GM19023 (cell line): ENCODE data around the gene ARHGAP6.

Experiments
- ATAC-seq: cut with Tn5 transposase; IDR thresholded peaks from one replicate; pipeline ENCODE4 v1.9.1; 2021; ENCODE audit warnings: mild to moderate bottlenecking, moderate library complexity; ENCODE audit not compliant: unreplicated experiment

ARHGAP6 gene

DNA sequence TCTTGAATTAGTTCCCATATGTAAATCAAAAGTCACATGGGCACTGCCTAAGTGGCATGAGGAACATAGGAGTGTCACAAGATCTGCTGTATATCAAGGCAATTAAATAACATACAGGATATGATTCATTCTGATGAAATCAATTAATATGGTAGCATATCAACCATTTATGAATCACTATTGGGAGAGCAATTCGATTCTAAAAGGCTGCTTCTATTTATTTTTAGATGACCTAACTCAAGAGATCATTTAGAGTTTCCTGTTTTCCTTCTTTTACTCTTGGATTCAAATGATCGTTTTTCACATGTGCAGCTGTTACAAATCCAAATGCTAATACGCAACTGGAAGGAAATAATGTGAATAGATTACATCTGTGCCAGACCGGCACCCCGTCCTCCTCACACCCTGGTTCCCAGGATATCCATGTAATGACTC lies 472.7 kb downstream of the ARHGAP6 start:
- no peak for ATAC-seq

DNA sequence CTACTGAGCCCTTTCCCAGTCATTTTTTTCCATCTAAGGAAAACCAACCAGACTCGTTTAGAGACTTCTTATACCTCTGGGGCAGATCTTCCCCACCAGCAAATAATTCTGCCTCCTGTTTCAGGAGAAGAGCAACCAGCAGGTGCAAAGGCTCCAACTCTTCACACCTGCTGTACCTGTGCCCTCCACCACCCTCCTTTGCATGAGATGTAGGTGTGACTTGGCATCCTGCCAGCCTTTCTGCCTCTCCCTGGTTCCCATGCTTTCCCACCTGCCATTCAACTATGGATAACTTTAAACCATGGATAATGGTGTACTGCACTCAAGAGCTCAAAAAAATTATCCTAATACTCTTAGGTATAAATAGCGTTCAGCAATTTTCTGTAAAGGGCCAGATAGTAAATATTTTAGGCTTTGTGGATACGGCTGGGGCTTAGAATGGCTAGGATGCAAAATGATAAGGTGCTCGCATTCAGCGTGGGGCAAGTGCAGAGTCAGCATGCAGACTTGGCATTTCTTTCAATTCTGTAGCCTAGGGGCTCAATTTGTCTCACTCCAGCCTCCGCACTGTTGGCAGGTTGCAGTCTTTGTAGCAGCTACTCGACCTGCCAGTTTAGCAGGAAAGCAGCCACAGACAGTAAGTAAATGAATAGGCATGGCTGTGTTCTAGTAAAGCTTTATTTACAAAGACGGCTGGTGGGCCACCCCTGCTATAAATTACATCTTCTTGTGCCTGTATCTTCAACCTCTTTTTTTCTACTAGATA lies 474.8 kb downstream of the ARHGAP6 start:
- ATAC-seq: no peak

DNA sequence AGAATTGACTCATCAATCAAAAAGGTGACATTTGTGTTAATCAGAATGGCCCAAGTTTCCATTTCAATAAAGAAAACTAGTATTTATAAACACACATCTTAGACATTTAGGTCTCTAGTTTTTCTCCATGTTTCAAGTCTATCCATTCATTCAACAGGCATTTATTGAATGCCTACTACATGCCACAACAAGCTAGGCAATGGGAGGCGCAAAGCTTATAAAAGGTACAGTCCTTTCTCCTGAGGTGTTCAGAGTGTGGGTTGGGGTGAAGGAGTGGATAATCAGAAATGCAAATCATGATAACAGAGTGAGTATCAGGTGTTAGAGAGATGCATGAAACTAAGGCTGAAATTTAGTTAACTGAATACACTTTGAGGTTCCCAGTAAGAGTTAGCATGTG lies 476.6 kb downstream of the ARHGAP6 start:
- no peak for ATAC-seq

DNA sequence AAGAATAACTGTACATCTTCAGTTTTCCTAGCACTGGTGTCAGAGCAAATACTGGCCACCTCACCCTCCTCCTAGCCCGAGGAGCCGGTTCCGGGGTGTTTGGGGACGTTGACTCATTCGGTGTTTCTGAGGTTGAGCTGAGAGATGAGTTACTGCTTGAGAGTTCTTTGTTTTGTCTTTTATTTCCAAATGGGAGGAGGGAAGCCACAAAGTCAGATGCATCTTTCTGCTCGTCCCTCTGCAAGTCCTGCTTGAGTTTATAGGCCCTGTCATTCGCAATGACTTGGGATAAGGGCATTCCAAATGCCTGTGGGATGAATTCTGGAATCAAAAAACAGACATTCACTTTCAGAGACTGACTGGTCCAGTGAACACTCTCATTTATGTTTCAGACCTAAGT lies 477.1 kb downstream of the ARHGAP6 start:
- ATAC-seq: no peak

DNA sequence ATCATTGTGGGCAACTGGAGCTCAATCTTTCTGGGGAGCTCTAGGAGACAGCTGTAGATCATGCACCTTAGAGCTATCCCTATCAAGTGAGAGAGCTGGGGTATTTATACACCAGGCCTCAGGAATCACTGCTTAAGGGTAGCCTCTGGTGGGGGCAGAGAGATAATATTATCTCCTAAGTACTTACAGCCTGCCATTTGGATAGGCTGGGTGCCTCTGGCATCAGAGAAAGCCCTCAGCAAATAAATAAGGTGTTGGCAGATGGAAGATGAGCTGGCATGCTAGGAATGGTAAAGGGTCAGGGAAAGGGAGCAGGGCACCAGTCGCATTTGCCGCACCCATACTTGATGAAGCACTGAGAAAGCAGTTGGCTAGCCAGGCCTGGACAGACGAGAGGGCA lies 478.7 kb downstream of the ARHGAP6 start:
- ATAC-seq: no peak

DNA sequence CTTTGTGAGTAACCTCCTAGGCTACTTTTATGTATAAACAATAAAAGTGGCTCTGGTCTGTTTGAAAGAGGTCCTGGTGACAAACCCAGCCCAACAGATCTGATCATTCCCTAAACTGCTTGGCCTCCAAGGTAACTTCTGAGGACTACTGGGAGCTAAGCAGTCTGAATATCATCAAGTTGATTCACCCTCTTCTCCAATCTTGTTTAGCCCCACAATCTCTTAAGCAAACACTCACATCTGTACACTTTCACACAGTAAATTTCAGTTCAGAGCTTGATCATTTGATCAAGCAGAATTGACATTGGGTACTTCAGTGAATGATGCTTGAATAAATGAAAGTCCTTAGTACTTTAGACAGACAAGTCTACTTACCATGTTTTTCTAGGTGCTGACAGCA lies 479.9 kb downstream of the ARHGAP6 start:
- no peak for ATAC-seq

DNA sequence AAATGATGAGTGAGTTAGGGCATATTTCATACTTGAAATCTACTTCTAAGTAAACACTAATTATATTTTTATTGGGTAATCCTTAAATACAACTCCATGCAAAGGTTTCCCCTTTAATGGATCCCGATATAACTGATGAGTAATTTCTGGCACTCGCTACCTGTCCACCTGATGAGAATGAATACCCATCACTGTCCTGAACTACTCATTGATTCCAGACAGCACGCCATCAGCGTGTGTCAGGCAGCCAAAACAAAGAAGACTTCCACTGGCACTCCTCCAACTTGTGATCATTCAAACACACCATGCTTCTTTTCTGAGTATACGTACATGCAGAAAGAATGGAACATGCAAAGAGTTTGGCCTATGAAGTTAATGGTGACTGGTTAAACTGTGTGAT lies 485.1 kb downstream of the ARHGAP6 start:
- no peak for ATAC-seq

DNA sequence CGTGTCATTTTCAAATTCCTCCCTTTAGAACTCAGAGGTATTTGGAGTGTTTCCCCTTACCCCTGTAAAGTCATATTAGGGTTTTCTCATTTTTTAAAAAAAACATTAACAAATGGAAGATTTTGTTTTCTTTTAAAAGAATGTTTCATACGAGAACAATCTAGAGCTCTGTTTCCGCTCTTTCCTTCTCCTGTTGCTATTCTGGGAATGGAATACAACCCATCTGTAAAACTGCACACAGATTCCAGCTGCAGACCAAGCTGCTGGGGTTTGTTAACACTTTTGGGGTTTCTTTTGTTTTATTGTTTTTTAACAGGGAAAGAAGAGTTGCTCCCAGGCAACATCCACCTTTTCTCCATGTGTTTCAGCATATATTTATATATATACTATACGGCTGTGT lies 493.3 kb downstream of the ARHGAP6 start:
- ATAC-seq: no peak

DNA sequence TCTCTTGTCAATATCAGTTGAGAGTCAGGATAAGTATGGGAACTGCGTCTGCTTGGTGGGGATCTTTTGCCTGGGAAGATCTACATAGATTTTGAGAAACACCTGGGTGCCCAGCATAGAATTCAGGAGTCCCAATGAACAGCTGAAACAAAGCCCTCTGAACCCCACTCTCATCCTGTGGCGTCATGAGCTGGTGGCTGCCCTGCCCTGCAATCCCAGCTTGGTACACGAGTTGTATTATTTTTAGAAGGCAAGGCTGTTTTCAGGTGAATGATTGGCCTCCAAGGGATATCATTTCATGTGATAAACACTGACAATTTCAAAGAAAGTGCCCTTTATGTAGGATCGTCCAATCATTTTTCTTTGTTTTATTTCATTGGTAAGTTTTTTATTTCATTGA lies 493.8 kb downstream of the ARHGAP6 start:
- no peak for ATAC-seq

DNA sequence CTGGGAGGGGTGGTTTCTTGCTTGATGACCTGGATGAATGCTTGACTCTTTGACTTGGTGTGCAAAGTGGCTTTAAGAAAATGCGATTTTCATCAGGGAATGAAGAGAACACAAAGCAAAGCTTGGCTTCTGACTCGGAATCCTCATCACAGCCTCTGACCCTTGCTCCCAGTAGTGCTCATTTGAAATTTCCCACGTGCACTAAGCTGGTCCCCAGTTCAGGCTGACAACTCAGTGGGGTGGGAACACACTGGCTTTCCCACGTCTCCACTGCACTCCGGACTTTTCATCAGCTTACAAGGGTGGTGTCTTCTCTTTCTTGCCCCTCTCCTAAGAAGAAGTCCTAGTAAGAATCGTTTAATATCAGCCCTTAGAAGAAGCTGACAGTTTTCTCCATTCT lies 501.3 kb downstream of the ARHGAP6 start:
- ATAC-seq: no peak

DNA sequence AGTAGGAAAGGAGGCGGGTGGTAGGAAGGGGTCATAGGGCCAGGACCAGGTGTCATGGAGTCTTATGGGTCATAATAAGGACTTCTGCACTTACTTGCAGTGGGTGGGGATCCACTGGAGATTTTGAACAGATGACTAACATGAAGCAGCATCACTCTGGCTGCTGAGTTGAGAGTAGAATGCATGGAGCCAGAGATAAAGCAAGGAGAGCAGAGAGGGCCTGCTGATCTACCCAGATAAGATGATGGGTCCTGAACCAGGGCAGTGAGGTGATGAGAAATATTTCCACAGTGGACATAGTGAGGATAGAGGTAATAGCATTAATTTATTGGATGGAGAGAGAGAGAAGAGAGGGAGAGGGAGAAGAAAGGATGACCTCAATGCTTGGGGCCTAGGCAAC lies 506.6 kb downstream of the ARHGAP6 start:
- no peak for ATAC-seq

DNA sequence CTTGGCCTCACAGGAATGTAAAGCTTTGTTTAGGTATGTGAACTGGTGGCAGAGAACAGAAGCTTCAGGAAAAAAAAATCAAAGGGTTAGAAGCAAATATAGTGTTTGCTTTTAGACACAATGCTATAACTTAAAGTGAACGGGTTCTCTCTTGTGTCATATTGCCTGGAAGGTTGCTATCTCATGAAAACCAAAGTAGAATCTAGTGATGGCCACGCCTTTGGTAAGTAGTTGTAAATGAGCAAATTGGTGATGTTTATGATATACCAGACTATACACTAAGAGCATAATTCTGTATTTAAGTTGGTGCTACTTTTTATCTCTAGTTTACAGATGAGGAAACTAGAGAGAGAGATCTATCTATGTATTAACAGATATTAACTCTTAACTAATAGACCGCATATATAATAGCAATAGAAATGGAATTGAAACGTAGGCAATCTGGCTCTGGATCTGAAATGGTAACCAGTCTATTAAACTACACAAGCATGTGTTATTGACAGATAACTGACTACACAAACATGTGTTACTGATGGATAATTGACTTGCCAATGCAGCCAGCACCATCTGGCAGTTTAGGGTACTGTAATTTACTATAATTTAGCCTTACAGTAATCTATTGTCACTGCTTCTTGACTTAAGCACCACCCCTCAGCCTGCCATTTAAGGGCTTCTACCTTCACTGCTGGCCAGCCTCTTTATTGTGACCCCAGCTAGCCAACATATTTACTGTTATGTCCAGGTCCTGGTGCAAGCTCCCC lies 513.7 kb downstream of the ARHGAP6 start:
- ATAC-seq: no peak

DNA sequence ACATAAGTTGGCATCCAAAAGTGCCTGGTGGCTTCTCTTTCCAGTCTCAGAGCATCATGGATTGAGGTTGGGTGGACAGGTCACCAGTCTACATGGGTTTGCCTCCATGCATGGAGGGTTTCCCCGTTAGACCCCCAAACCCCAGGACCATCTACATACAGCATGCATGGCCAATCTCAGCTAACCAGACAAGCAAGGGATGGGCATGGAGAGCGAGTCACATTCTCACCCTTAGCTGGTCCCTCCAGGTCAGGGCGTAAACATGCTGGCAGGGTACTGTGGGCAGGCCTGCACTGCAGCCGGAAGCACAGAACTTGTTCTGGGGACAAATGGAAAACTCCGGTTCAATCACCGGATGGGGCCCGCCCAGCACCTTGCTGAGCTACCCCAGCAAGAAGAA lies 517.3 kb downstream of the ARHGAP6 start:
- ATAC-seq: no peak

DNA sequence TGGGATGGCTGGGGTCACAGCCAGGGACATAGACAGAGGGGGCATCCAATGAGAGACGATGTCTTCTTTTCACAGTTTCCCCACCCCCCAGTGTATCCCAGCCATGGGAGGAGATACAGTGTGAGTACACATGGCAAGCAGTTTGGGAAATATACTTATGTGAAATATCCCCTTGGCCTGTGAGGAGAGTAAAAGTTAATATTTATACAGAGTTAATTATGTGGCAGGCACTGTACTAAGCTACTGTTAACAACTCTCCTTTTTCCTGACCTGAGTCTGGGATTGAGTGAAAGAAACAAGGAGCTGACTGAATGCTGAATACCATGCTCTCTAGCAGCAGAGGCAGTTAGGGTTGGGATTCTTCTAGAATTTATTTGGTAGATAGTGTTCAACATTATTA lies 519.3 kb downstream of the ARHGAP6 start:
- no peak for ATAC-seq

DNA sequence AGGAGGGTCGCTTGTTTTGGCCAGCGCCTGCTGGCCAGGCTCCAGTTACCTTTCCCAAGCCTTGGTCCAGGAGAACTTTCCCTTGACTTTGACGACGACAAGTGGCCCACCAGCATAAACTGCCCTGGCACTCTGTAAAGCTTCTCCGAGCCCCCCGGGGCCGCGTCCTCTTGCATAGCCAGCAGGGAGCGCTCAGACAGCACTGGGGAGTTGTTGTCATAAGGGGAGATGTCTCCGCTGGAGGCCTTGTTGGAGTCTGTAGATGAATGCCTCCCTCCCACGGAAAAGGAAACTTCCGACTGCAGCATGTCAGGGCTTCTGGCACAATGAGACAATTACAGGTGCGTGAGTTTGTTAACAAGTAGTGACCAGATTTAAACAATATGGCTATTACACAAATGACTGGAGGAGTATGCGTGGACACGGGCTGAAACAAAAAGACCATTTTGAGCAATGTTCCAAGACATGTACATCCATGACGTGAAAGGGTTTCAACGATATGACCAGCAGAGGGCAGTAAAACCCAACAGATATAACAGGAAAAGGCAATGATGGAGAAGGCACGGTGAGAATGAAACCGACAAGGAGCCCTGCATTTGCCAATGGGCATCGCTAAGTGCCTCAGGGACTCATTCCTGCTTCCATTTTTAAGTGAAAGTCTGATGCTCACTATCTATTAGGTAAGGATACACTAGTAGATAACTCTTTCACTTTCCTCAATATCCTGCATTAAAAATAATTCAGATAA lies 521.6 kb downstream of the ARHGAP6 start:
- peak; percentile 74 for ATAC-seq

DNA sequence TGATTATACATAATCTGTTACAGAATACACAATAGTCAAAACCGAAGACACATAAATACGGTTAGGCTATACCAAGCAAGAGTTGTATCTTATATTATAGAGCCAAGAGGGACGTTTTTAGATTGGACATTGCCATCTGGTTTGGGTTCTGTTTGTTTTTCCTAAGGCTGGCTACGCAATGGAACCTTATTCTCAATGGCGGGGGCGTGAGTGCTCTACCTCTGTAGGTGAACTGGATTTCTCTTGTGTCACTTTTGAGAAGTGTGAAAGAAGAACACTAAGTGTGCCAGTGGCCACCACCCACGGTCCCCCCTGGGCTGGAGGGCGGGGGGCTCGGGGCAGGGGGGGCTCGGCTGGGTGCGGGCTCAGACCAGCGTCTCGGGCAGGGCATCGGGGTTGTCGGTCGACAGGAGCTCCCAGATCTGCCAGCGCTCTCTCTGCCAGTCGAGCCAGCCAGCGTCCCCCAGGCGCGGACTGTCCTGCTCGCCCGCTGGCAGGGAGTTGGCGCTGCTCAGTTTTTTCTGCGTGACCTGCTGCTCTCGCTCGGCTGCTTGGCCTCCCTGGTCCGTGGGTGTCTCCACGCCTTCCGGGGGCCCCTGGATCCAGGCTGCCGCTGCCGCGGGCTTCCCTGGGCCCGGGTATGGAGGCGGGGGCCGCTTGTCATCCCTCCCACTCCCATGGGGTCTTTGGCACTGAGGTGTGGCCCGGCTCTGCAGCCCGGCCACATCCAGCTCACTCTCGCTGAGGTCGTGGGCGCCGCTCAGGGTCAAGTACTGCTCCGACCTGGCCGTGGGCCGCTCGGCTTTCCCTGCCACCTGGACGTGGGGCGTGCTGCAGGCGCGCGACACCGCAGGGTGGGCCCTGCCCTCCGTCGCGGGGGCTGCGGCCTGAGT lies 527.0 kb downstream of the ARHGAP6 start:
- no peak for ATAC-seq

DNA sequence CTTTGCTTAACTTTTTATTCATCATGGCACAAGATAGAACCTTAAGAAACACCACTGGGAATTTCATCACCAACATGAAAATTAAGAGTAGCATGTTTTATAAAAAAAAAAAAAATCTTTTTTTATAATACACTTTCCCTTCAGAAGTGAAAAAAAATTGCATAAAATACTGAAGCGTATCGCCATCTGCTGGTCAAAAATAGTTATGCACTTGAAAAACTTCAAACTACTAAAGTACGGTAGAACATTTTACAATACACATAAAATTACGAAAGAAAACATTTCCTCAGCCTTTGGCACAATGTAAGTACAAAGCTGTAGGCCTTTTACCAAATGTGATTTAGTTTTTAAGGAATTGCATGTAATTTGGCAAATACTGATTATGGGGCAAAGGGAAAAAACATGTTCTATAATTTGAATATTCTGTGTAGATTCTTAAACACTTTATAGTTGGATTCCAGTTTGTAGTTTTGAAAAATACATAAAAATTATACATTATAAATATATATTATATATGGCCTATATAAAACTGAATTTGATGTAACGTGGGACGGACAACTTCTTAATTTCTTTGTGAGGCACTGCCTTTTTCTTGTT lies 528.1 kb downstream of the ARHGAP6 start:
- ATAC-seq: no peak

DNA sequence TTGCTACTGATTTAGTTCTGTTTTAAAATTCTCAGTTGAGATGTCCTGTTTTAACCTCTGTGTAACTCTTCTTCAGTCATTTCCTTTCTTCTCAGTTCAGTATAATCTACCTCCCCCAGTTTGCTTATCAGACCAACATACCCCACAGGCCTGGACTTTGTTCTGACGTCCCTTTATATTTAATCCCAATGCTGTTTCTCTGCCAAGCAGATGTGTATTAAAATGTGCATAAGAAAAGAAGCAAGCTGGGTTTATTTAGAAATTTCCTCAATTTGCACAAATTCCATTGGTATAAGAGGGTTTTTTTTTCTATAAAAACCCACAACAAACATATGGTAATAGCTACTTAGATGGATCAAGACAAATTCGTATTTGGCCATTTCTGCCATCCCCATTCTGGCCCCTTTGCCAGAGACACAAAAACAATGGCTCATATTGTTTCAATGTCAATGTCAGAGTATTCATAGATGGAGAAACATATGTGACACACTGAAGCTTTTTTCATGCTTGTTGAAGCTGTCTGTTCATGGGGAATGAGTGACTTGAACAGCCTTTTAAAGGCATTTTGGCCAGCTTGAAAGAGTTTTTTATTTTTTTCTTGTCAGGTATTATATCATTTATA lies 530.0 kb downstream of the ARHGAP6 start:
- ATAC-seq: no peak

DNA sequence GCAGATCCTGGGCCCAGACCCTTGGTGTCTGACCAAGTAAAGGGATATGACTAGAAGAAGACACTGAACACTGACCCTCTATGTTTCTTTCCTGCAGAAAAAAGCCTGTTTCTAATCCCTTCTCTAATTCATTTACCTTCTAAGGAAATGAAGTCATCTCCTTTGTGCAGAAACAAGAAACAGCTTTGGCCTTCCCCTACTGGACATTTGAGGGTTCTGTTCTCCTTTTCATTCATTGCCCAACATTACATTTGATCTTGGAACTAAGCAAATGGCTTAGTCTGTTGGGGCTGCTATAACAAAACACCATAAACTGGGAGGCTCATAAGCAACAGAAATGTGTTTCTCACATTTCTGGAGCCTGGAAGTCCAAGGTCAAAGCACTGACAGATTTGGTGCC lies 534.6 kb downstream of the ARHGAP6 start:
- ATAC-seq: no peak

DNA sequence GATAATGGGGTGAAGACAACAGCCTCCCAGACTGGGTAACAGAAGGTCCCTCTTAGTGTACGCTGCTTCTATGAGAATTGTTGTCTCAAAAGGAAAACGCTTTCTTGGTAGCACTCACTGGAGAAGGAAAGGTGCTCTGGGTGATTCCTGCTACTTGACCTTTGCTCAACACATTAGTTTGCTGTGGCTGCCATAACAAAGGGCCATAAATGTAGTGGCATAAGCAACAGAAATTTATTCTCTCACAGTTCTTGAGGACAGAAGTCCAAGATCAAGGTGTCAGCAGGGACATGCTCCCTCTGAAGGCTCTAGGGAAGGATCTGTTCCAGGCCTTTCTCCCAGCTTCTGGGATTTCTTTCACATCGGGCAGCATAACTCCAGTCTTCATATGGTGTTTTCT lies 535.6 kb downstream of the ARHGAP6 start:
- ATAC-seq: no peak
